Endothelial cell of umbilical vein (primary cell): ENCODE measurements around the gene IFNA4.
"Not testable (repeated sequence)": the region's sequence is repeated elsewhere in the genome, so short reads cannot be mapped to it uniquely, and the experiment has no call there.

ENCODE experiments used
- EZH2 ChIP-seq: IDR thresholded peaks from 2 replicates; pipeline ENCODE4 v1.6.1; 2012; ENCODE audit warnings: borderline replicate concordance, low read depth, mild to moderate bottlenecking, moderate library complexity, low read length, inconsistent platforms; ENCODE audit not compliant: severe bottlenecking
- FOS ChIP-seq: IDR thresholded peaks from 2 replicates; pipeline ENCODE4 v1.6.1; 2011; ENCODE audit warnings: mild to moderate bottlenecking, low read length, moderate library complexity, borderline replicate concordance; ENCODE audit not compliant: insufficient read depth
- JUN ChIP-seq: IDR thresholded peaks from 2 replicates; pipeline ENCODE4 v1.6.1; 2011; ENCODE audit warnings: borderline replicate concordance, low read depth; ENCODE audit not compliant: insufficient read length, insufficient read depth
- MYC ChIP-seq: IDR thresholded peaks from one replicate; pipeline ENCODE4 v1.6.1; 2011; ENCODE audit warnings: mild to moderate bottlenecking, low read depth, low read length
- POLR2A ChIP-seq: IDR thresholded peaks from 2 replicates; pipeline ENCODE4 v1.6.1; 2012; ENCODE audit warnings: low read depth, mild to moderate bottlenecking, control low read depth, low read length
- POLR2AphosphoS5 ChIP-seq: IDR thresholded peaks from 2 replicates; pipeline ENCODE4 v1.6.1; 2012; ENCODE audit warnings: low read depth, mild to moderate bottlenecking, control low read depth, low read length, moderate library complexity; ENCODE audit not compliant: insufficient read depth
- TF ChIP-seq, protein P1 (sequence below), 2 donors: IDR thresholded peaks; 1 replicate in 1 of 2; 2 replicates in 1 of 2; pipeline ENCODE4 v1.5.1; 2011; ENCODE audit warnings: low read length in 2 of 2, mild to moderate bottlenecking in 2 of 2, moderate library complexity in 2 of 2, control low read depth in 1 of 2, inconsistent platforms in 1 of 2, low read depth in 1 of 2; ENCODE audit not compliant: insufficient read depth in 1 of 2; ENCODE audit errors: extremely low read depth in 1 of 2
- TF ChIP-seq, protein P2 (sequence below): IDR thresholded peaks from 2 replicates; pipeline ENCODE4 v1.6.1; 2011; ENCODE audit not compliant: insufficient read depth, insufficient read length

DNA sequence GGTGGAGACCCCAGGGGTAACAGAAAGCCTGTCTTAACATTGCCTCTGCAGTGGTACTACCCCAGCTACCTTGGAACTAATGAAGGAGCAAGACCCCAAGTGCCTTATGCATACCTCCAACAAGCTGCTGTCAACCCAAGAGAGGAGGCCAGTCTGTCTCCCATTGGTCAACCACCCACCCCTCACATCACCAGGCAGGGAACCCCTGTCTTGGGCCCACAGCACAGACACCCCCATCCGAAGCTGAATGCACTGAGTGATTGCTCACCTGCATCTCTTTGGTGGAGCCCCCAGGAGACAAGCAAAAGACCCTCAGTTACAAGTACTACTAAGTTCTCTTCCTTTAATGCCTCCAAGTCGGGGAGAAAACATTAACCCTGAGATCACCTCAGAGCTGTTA is 24.8 kb upstream of the IFNA4 start:
- TF ChIP-seq, protein P1, sequence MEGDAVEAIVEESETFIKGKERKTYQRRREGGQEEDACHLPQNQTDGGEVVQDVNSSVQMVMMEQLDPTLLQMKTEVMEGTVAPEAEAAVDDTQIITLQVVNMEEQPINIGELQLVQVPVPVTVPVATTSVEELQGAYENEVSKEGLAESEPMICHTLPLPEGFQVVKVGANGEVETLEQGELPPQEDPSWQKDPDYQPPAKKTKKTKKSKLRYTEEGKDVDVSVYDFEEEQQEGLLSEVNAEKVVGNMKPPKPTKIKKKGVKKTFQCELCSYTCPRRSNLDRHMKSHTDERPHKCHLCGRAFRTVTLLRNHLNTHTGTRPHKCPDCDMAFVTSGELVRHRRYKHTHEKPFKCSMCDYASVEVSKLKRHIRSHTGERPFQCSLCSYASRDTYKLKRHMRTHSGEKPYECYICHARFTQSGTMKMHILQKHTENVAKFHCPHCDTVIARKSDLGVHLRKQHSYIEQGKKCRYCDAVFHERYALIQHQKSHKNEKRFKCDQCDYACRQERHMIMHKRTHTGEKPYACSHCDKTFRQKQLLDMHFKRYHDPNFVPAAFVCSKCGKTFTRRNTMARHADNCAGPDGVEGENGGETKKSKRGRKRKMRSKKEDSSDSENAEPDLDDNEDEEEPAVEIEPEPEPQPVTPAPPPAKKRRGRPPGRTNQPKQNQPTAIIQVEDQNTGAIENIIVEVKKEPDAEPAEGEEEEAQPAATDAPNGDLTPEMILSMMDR (IDR thresholded peaks at IDR 0.05; ENCODE audit: extremely low read depth in 1 of 2, insufficient read depth in 1 of 2, low read depth in 1 of 2, low read length in 2 of 2), result not testable (repeated sequence)
- not testable (repeated sequence) for TF ChIP-seq MYC, FOS, POLR2AphosphoS5, EZH2, POLR2A, JUN
- TF ChIP-seq, protein P2, sequence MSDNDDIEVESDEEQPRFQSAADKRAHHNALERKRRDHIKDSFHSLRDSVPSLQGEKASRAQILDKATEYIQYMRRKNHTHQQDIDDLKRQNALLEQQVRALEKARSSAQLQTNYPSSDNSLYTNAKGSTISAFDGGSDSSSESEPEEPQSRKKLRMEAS, result not testable (repeated sequence)
